Gastrocnemius medialis (tissue), 4 donors: ENCODE results near the gene BMERB1. TPM values are rescaled to one million over a fixed set of nuclear protein-coding genes. Genes with fewer than 3 reads are reported as not detected.
"Not testable (repeated sequence)": the region's sequence is repeated elsewhere in the genome, so short reads cannot be mapped to it uniquely, and the experiment has no call there.

Source experiments
- ATAC-seq, 2 donors: fragments of 150-250 bp; one replicate each; pipeline ENCODE4 v1.9.1; 2016
- DNase-seq, 2 donors: peaks; one replicate each; pipeline ENCODE4 v3.0.0-alpha.2; 2019
- H3K27ac ChIP-seq, 4 donors: fragments of 200-600 bp; sonication (generic); 1 replicate in 1 of 4; 2 replicates in 3 of 4; pipeline ENCODE4 v1.5.1; 2016 to 2018; ENCODE audit warnings: mild to moderate bottlenecking in 2 of 4, moderate library complexity in 1 of 4
- H3K27me3 ChIP-seq, 3 donors: fragments of 200-600 bp; sonication (generic) in 2 of 3; 1 replicate in 1 of 3; 2 replicates in 2 of 3; pipeline versions ENCODE4 v1.5.1 to v1.6.0; 2016 to 2019; ENCODE audit warnings: mild to moderate bottlenecking in 1 of 3, moderate library complexity in 1 of 3
- H3K36me3 ChIP-seq, 2 donors: fragments of 200-600 bp; sonication (generic) in 1 of 2; one replicate each; pipeline ENCODE4 v1.5.1; 2017 to 2018
- H3K4me1 ChIP-seq, 2 donors: fragments of 200-600 bp; sonication (generic) in 1 of 2; one replicate each; pipeline ENCODE4 v1.5.1; 2016 to 2017; ENCODE audit warnings: mild to moderate bottlenecking in 2 of 2
- H3K4me3 ChIP-seq, 4 donors: fragments of 200-600 bp; sonication (generic) in 3 of 4; 1 replicate in 1 of 4; 2 replicates in 3 of 4; pipeline ENCODE4 v1.5.1; 2016 to 2019; ENCODE audit warnings: mild to moderate bottlenecking in 2 of 4
- H3K9me3 ChIP-seq, 3 donors: fragments of 200-600 bp; sonication (generic) in 2 of 3; 1 replicate in 1 of 3; 2 replicates in 2 of 3; pipeline ENCODE4 v1.5.1; 2016 to 2019
- CTCF ChIP-seq, 5 experiments: fragments of 450-650 bp in 3 of 5; fragments of 200-600 bp in 2 of 5; sonication (generic) in 2 of 5; IDR thresholded peaks in 4 of 5; conservative IDR thresholded peaks in 1 of 5; 1 replicate in 4 of 5; 2 replicates in 1 of 5; pipeline ENCODE4 v1.5.1; 2016 to 2019; ENCODE audit warnings: antibody characterized with exemption in 5 of 5, mild to moderate bottlenecking in 3 of 5, moderate library complexity in 3 of 5
- POLR2A ChIP-seq, 2 donors: fragments of 450-650 bp; IDR thresholded peaks; one replicate each; pipeline ENCODE4 v1.6.1; 2017; ENCODE audit warnings: antibody characterized with exemption in 2 of 2, mild to moderate bottlenecking in 2 of 2, moderate library complexity in 2 of 2
- in situ Hi-C, 4 donors: fragments of 200-750 bp; cut with MboI; loops; one replicate each; pipeline versions ENCODE4 v1.15.0 to v1.8.0; 2017; ENCODE audit warnings: low sequenced_read_pairs in 4 of 4
- intact Hi-C: fragments of 100-400 bp; cut with DNase I; formaldehyde crosslinking; loops from one replicate; pipeline ENCODE4 v1.15.1; 2023; ENCODE audit warnings: low total_unique reads
- total RNA-seq, 4 donors: library from RNA; depleted of rRNA; stranded (reverse); fragments of >200 nt; gene quantifications; one replicate each; pipeline versions ENCODE4 v1.1.0 to v1.2.3, GENCODE V29; 2016

Gene BMERB1
- total RNA-seq, 4 donors from 2014 or later = 112 to 392 (median 237) TPM

GRCh38 chr16:15439521-15439920, 5.1 kb downstream of the BMERB1 start:
- TF ChIP-seq CTCF (IDR thresholded peaks at IDR 0.05 in 4 of 5, conservative IDR thresholded peaks at IDR 0.05 in 1 of 5) (no peak), POLR2A (IDR thresholded peaks at IDR 0.05) (no peak)
- no peaks in the 10 kb centered on the region for H3K36me3 ChIP-seq
- intact Hi-C loops = loop anchor here (10.0 kb wide), 1 partner anchor 205 kb away; the partner anchor contains the start of gene MARF1
- no peak for ATAC-seq
- H3K9me3 ChIP-seq = no peaks in the 10 kb centered on the region
- no peak overlapping the region for H3K4me3 ChIP-seq
- in situ Hi-C loops = no loop called here
- DNase-seq = no peak
- H3K4me1 ChIP-seq = peaks cover 24 to 27% of the 10 kb centered on the region in 2 donors
- no peaks in the 10 kb centered on the region for H3K27me3 ChIP-seq
- peak overlapping the region; percentile 35 to 78 (median 62) for H3K27ac ChIP-seq

GRCh38 chr16:15440852-15441251, 6.5 kb downstream of the BMERB1 start:
- H3K27ac ChIP-seq = peak overlapping the region; percentile 35 to 78 (median 62)
- TF ChIP-seq CTCF (IDR thresholded peaks at IDR 0.05 in 4 of 5, conservative IDR thresholded peaks at IDR 0.05 in 1 of 5) (no peak), POLR2A (IDR thresholded peaks at IDR 0.05) (no peak)
- no peak for ATAC-seq
- H3K36me3 ChIP-seq = no peaks in the 10 kb centered on the region
- intact Hi-C loops (loop anchor here (5.0 kb wide), 1 partner anchor 484 kb away; no protein-coding TSS in a partner anchor), in situ Hi-C loops (no loop called here)
- no peaks in the 10 kb centered on the region for H3K27me3 ChIP-seq
- H3K9me3 ChIP-seq = no peaks in the 10 kb centered on the region
- no peak for DNase-seq
- peaks cover 19 to 23% of the 10 kb centered on the region in 2 donors for H3K4me1 ChIP-seq
- no peak overlapping the region for H3K4me3 ChIP-seq

GRCh38 chr16:15442140-15442539, 7.8 kb downstream of the BMERB1 start:
- DNase-seq, H3K4me3 ChIP-seq, H3K27me3 ChIP-seq, in situ Hi-C loops, H3K9me3 ChIP-seq, ATAC-seq, H3K36me3 ChIP-seq: not testable (repeated sequence)
- intact Hi-C loops = loop anchor here (5.0 kb wide), 1 partner anchor 485 kb away; no protein-coding TSS in a partner anchor
- H3K27ac ChIP-seq = peak overlapping the region in 1 of 4 donors; percentile 78
- peaks cover 16 to 19% of the 10 kb centered on the region in 2 donors for H3K4me1 ChIP-seq

- TF ChIP-seq POLR2A (IDR thresholded peaks at IDR 0.05) (no peak), CTCF (IDR thresholded peaks at IDR 0.05 in 4 of 5, conservative IDR thresholded peaks at IDR 0.05 in 1 of 5) (no peak)
- no peaks in the 10 kb centered on the region for H3K36me3 ChIP-seq
- peaks cover 16 to 19% of the 10 kb centered on the region in 2 donors for H3K4me1 ChIP-seq
- no peak for DNase-seq
- no peaks in the 10 kb centered on the region for H3K27me3 ChIP-seq
- in situ Hi-C loops (no loop called here), intact Hi-C loops (loop anchor here (5.0 kb wide), 1 partner anchor 486 kb away; no protein-coding TSS in a partner anchor)
- no peak overlapping the region for H3K4me3 ChIP-seq
- no peak for ATAC-seq
- H3K9me3 ChIP-seq = no peaks in the 10 kb centered on the region
- H3K27ac ChIP-seq = no peak overlapping the region
These were observed 9.4 kb downstream of the BMERB1 start for GRCh38 chr16:15443753-15444152.

- in situ Hi-C loops (no loop called here), intact Hi-C loops (loop anchor here (5.0 kb wide), 1 partner anchor 487 kb away; no protein-coding TSS in a partner anchor)
- no peaks in the 10 kb centered on the region for H3K9me3 ChIP-seq
- H3K36me3 ChIP-seq = no peaks in the 10 kb centered on the region
- no peaks in the 10 kb centered on the region for H3K27me3 ChIP-seq
- no peak for TF ChIP-seq POLR2A (IDR thresholded peaks at IDR 0.05)
- TF ChIP-seq CTCF (IDR thresholded peaks at IDR 0.05 in 4 of 5, conservative IDR thresholded peaks at IDR 0.05 in 1 of 5) = no peak
- peaks cover 15 to 17% of the 10 kb centered on the region in 2 donors for H3K4me1 ChIP-seq
- DNase-seq (no peak), ATAC-seq (no peak)
- no peak overlapping the region for H3K27ac ChIP-seq
- H3K4me3 ChIP-seq = no peak overlapping the region
These were observed 9.9 kb downstream of the BMERB1 start for GRCh38 chr16:15444264-15444663.
